ENCODE measurements around the gene CARD19. TPM values are rescaled to one million over a fixed set of nuclear protein-coding genes. Genes with fewer than 3 reads are reported as not detected.

Gene CARD19
- total and polyA plus RNA-seq, 2 experiments from 2014 or later, result 36.8 to 48.3 TPM

GRCh38 chr9:93105620-93106019 is 9.6 kb downstream of the CARD19 start:
- H3F3A ChIP-seq (replicated peaks; ENCODE audit: low read depth), result no peaks in the 10 kb centered on the region
- H3K9me3 Mint-ChIP-seq, result peaks cover 4% of the 10 kb centered on the region; the same call in 1 of the 3 replicates
- ATAC-seq, result no peak
- H3K4me3 Mint-ChIP-seq, result no peak overlapping the region
- no peak overlapping the region for H3K27ac Mint-ChIP-seq
- peaks cover 11% of the 10 kb centered on the region for H4K20me1 ChIP-seq (replicated peaks; ENCODE audit: insufficient read depth)
- H3K79me2 ChIP-seq (replicated peaks; ENCODE audit: insufficient read depth), result peaks cover 18% of the 10 kb centered on the region
- no peaks in the 10 kb centered on the region for H3K4me1 ChIP-seq (ENCODE audit: insufficient read depth)
- H3K36me3 ChIP-seq (ENCODE audit: insufficient read depth), result no peaks in the 10 kb centered on the region; the same call in 1 of the 2 replicates
- no peaks in the 10 kb centered on the region for H3K27me3 ChIP-seq (ENCODE audit: insufficient read depth)
- H3K9me2 ChIP-seq (ENCODE audit: insufficient read depth), result no peaks in the 10 kb centered on the region
- no peak overlapping the region for H2AFZ ChIP-seq
- H3K36me3 Mint-ChIP-seq (ENCODE audit: low read depth), result peaks cover 7% of the 10 kb centered on the region; the same call in 2 of the 3 replicates
- no peak overlapping the region for H3K4me3 ChIP-seq
- DNase-seq (ENCODE audit: low spot score), result no peak
- no peak overlapping the region for H3K27ac ChIP-seq (ENCODE audit: low read depth)
- H3K4me1 Mint-ChIP-seq, result peaks cover 3% of the 10 kb centered on the region; the same call in 1 of the 3 replicates
- no peak overlapping the region for H3K4me2 ChIP-seq
- H3K27me3 Mint-ChIP-seq (ENCODE audit: insufficient read depth, low read depth, poor library complexity), result peaks cover 1% of the 10 kb centered on the region
- TF ChIP-seq EZH2 (IDR thresholded peaks at IDR 0.05; ENCODE audit: low read depth, unreplicated experiment) (no peak), ZNF331 (CRISPR knock-in tag; IDR thresholded peaks at IDR 0.05; ENCODE audit: low read depth) (no peak), JUNB (IDR thresholded peaks at IDR 0.05; ENCODE audit: unreplicated experiment) (no peak), EZH2phosphoT487 (IDR thresholded peaks at IDR 0.05; ENCODE audit: unreplicated experiment) (no peak), STAT1 (IDR thresholded peaks at IDR 0.05; ENCODE audit: unreplicated experiment) (no peak)
- TF ChIP-seq, protein P1, sequence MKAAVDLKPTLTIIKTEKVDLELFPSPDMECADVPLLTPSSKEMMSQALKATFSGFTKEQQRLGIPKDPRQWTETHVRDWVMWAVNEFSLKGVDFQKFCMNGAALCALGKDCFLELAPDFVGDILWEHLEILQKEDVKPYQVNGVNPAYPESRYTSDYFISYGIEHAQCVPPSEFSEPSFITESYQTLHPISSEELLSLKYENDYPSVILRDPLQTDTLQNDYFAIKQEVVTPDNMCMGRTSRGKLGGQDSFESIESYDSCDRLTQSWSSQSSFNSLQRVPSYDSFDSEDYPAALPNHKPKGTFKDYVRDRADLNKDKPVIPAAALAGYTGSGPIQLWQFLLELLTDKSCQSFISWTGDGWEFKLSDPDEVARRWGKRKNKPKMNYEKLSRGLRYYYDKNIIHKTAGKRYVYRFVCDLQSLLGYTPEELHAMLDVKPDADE (IDR thresholded peaks at IDR 0.05), result no peak

- H3K36me3 Mint-ChIP-seq (ENCODE audit: low read depth), result peaks cover 6% of the 10 kb centered on the region; the same call in 2 of the 3 replicates
- H3K27me3 Mint-ChIP-seq (ENCODE audit: insufficient read depth, low read depth, poor library complexity), result peaks cover 3% of the 10 kb centered on the region
- Histone ChIP-seq H3K9me2 (ENCODE audit: insufficient read depth) (no peaks in the 10 kb centered on the region), H3K36me3 (ENCODE audit: insufficient read depth) (no peaks in the 10 kb centered on the region), H3K27me3 (ENCODE audit: insufficient read depth) (no peaks in the 10 kb centered on the region), H3K4me2 (no peak overlapping the region), H3K79me2 (replicated peaks; ENCODE audit: insufficient read depth) (peaks cover 6% of the 10 kb centered on the region; the same call in 1 of the 2 replicates), H3K27ac (ENCODE audit: low read depth) (no peak overlapping the region), H3K4me3 (no peak overlapping the region), H2AFZ (no peak overlapping the region), H3K4me1 (ENCODE audit: insufficient read depth) (no peaks in the 10 kb centered on the region), H4K20me1 (replicated peaks; ENCODE audit: insufficient read depth) (peaks cover 11% of the 10 kb centered on the region; the same call in 1 of the 2 replicates), H3F3A (replicated peaks; ENCODE audit: low read depth) (no peaks in the 10 kb centered on the region)
- H3K9me3 Mint-ChIP-seq, result peaks cover 3% of the 10 kb centered on the region; the same call in 1 of the 3 replicates
- H3K4me3 Mint-ChIP-seq, result no peak overlapping the region
- ATAC-seq (no peak), DNase-seq (ENCODE audit: low spot score) (no peak)
- TF ChIP-seq, protein P2, sequence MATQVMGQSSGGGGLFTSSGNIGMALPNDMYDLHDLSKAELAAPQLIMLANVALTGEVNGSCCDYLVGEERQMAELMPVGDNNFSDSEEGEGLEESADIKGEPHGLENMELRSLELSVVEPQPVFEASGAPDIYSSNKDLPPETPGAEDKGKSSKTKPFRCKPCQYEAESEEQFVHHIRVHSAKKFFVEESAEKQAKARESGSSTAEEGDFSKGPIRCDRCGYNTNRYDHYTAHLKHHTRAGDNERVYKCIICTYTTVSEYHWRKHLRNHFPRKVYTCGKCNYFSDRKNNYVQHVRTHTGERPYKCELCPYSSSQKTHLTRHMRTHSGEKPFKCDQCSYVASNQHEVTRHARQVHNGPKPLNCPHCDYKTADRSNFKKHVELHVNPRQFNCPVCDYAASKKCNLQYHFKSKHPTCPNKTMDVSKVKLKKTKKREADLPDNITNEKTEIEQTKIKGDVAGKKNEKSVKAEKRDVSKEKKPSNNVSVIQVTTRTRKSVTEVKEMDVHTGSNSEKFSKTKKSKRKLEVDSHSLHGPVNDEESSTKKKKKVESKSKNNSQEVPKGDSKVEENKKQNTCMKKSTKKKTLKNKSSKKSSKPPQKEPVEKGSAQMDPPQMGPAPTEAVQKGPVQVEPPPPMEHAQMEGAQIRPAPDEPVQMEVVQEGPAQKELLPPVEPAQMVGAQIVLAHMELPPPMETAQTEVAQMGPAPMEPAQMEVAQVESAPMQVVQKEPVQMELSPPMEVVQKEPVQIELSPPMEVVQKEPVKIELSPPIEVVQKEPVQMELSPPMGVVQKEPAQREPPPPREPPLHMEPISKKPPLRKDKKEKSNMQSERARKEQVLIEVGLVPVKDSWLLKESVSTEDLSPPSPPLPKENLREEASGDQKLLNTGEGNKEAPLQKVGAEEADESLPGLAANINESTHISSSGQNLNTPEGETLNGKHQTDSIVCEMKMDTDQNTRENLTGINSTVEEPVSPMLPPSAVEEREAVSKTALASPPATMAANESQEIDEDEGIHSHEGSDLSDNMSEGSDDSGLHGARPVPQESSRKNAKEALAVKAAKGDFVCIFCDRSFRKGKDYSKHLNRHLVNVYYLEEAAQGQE (IDR thresholded peaks at IDR 0.05; ENCODE audit: unreplicated experiment), result no peak
- no peak for TF ChIP-seq POLR2AphosphoS5 (IDR thresholded peaks at IDR 0.05; ENCODE audit: low read depth)
- no peak for TF ChIP-seq EZH2 (IDR thresholded peaks at IDR 0.05; ENCODE audit: low read depth, unreplicated experiment)
- TF ChIP-seq ZNF331 (CRISPR knock-in tag; IDR thresholded peaks at IDR 0.05; ENCODE audit: low read depth), result no peak
- TF ChIP-seq STAT1 (IDR thresholded peaks at IDR 0.05; ENCODE audit: unreplicated experiment), result no peak
- TF ChIP-seq, protein P3, sequence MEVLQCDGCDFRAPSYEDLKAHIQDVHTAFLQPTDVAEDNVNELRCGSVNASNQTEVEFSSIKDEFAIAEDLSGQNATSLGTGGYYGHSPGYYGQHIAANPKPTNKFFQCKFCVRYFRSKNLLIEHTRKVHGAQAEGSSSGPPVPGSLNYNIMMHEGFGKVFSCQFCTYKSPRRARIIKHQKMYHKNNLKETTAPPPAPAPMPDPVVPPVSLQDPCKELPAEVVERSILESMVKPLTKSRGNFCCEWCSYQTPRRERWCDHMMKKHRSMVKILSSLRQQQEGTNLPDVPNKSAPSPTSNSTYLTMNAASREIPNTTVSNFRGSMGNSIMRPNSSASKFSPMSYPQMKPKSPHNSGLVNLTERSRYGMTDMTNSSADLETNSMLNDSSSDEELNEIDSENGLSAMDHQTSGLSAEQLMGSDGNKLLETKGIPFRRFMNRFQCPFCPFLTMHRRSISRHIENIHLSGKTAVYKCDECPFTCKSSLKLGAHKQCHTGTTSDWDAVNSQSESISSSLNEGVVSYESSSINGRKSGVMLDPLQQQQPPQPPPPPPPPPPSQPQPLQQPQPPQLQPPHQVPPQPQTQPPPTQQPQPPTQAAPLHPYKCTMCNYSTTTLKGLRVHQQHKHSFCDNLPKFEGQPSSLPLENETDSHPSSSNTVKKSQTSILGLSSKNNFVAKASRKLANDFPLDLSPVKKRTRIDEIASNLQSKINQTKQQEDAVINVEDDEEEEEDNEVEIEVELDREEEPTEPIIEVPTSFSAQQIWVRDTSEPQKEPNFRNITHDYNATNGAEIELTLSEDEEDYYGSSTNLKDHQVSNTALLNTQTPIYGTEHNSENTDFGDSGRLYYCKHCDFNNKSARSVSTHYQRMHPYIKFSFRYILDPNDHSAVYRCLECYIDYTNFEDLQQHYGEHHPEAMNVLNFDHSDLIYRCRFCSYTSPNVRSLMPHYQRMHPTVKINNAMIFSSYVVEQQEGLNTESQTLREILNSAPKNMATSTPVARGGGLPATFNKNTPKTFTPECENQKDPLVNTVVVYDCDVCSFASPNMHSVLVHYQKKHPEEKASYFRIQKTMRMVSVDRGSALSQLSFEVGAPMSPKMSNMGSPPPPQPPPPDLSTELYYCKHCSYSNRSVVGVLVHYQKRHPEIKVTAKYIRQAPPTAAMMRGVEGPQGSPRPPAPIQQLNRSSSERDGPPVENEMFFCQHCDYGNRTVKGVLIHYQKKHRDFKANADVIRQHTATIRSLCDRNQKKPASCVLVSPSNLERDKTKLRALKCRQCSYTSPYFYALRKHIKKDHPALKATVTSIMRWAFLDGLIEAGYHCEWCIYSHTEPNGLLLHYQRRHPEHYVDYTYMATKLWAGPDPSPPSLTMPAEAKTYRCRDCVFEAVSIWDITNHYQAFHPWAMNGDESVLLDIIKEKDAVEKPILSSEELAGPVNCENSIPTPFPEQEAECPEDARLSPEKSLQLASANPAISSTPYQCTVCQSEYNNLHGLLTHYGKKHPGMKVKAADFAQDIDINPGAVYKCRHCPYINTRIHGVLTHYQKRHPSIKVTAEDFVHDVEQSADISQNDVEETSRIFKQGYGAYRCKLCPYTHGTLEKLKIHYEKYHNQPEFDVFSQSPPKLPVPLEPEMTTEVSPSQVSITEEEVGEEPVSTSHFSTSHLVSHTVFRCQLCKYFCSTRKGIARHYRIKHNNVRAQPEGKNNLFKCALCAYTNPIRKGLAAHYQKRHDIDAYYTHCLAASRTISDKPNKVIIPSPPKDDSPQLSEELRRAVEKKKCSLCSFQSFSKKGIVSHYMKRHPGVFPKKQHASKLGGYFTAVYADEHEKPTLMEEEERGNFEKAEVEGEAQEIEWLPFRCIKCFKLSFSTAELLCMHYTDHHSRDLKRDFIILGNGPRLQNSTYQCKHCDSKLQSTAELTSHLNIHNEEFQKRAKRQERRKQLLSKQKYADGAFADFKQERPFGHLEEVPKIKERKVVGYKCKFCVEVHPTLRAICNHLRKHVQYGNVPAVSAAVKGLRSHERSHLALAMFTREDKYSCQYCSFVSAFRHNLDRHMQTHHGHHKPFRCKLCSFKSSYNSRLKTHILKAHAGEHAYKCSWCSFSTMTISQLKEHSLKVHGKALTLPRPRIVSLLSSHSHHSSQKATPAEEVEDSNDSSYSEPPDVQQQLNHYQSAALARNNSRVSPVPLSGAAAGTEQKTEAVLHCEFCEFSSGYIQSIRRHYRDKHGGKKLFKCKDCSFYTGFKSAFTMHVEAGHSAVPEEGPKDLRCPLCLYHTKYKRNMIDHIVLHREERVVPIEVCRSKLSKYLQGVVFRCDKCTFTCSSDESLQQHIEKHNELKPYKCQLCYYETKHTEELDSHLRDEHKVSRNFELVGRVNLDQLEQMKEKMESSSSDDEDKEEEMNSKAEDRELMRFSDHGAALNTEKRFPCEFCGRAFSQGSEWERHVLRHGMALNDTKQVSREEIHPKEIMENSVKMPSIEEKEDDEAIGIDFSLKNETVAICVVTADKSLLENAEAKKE (CRISPR knock-in tag; IDR thresholded peaks at IDR 0.05), result no peak
- H3K4me1 Mint-ChIP-seq, result peaks cover 3% of the 10 kb centered on the region; the same call in 1 of the 3 replicates
- no peak overlapping the region for H3K27ac Mint-ChIP-seq
Measured at GRCh38 chr9:93107151-93107824, 11.3 kb downstream of the CARD19 start.
